ENCODE measurements around the gene SLC22A25.
"Not testable (repeated sequence)": the region's sequence is repeated elsewhere in the genome, so short reads cannot be mapped to it uniquely, and the experiment has no call there.

The SLC22A25 gene

DNA sequence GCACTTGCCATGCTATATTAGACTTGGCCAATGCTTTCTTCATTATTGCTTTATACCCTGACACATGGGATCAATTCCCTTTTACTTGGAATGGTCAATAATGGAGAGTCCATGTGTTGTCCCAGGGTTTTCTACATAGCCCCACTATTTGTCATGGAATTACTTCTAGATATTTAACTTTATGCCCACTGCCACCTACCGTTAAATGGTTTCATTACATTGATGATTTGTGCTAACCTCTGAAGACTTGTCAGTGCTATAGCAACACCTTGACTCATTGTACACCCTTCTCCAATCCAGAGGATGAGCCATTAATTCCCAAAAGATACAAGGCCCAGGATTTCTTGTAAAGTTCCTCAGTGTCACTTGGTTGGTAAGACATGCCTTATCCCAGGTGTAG, 31.4 kb upstream of the SLC22A25 start:
- in situ Hi-C loops (cut with HindIII; ENCODE audit: low pct_ligation_motif_present, low sequenced_read_pairs), result no loop called here
- H3K27me3 ChIP-seq (replicated peaks), result no peaks in the 10 kb centered on the region
- TF ChIP-seq, protein P1, sequence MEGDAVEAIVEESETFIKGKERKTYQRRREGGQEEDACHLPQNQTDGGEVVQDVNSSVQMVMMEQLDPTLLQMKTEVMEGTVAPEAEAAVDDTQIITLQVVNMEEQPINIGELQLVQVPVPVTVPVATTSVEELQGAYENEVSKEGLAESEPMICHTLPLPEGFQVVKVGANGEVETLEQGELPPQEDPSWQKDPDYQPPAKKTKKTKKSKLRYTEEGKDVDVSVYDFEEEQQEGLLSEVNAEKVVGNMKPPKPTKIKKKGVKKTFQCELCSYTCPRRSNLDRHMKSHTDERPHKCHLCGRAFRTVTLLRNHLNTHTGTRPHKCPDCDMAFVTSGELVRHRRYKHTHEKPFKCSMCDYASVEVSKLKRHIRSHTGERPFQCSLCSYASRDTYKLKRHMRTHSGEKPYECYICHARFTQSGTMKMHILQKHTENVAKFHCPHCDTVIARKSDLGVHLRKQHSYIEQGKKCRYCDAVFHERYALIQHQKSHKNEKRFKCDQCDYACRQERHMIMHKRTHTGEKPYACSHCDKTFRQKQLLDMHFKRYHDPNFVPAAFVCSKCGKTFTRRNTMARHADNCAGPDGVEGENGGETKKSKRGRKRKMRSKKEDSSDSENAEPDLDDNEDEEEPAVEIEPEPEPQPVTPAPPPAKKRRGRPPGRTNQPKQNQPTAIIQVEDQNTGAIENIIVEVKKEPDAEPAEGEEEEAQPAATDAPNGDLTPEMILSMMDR (IDR thresholded peaks at IDR 0.05; ENCODE audit: low read depth, low read length, missing control alignments), result no peak
- DNase-seq, result no peak
- H3K36me3 ChIP-seq (replicated peaks), result no peaks in the 10 kb centered on the region
- no peak overlapping the region for H3K4me3 ChIP-seq (ENCODE audit: low read depth, low read length)
- no peak overlapping the region for H3K27ac ChIP-seq

DNA sequence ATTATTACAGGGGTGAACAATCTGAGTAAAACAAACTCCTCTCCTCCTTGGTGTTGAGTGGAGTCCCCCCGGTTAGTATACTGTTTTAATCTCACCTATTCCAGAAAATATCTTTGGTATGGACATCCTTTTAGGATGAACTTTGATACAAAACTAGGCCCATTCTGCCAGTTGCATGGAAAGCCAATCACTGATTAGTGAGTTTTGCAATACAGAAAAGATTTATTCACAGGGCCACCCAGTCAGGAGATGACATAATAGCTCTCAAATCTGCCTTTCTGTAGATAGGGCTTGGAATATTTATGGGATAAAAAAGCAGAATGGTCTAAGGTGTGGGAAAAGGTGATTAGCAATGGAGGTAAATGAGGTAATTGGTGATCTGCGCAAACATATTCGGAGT, 30.3 kb upstream of the SLC22A25 start:
- Histone ChIP-seq H3K27me3 (replicated peaks) (no peaks in the 10 kb centered on the region), H3K27ac (no peak overlapping the region), H3K36me3 (replicated peaks) (no peaks in the 10 kb centered on the region), H3K4me3 (ENCODE audit: low read depth, low read length) (no peak overlapping the region)
- in situ Hi-C loops (cut with HindIII; ENCODE audit: low pct_ligation_motif_present, low sequenced_read_pairs), result no loop called here
- TF ChIP-seq, protein P1 (IDR thresholded peaks at IDR 0.05; ENCODE audit: low read depth, low read length, missing control alignments), result no peak
- no peak for DNase-seq

DNA sequence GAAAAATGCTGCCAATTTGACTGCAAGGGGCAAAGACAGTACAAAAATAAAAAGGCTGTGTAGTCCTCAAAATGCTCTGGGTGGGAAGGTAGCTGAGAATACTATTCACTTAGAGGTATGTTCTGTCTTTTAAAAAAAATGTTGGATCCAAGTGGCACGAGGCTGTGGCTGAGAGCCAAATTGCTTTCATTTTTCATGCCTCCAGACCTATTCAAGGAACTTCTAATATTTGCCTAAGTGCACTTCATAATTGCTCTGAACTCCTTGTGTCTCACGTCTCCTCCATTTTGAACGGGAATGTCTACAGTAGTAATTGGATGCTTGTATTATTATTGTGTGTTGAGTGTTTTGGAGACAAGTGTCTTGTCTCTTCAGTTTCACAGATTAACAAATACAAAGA, 19.1 kb upstream of the SLC22A25 start:
- TF ChIP-seq, protein P1 (IDR thresholded peaks at IDR 0.05; ENCODE audit: low read depth, low read length, missing control alignments), result no peak
- no peak overlapping the region for H3K27ac ChIP-seq
- H3K36me3 ChIP-seq (replicated peaks), result no peaks in the 10 kb centered on the region
- in situ Hi-C loops (cut with HindIII; ENCODE audit: low pct_ligation_motif_present, low sequenced_read_pairs), result no loop called here
- no peak overlapping the region for H3K4me3 ChIP-seq (ENCODE audit: low read depth, low read length)
- no peak for DNase-seq
- H3K27me3 ChIP-seq (replicated peaks), result no peaks in the 10 kb centered on the region

DNA sequence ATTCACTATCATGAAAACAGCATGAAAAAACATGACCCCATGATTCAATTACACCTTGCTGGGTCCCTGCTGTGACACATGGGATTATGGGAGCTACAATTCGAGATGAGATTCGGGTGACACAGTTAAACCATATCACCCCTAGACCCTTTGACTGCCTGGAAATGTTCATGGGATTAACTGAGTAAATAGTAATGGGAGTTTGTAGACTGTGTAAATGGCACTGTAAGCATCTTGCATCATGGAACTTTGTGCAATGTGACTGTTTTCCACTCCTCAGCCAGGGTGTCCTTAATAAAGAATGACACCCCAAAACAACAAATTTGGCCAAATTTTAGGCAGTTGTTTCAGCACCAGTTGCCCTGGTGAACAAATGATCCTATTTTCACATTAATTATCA, 7.9 kb upstream of the SLC22A25 start:
- Histone ChIP-seq H3K36me3 (replicated peaks) (no peaks in the 10 kb centered on the region), H3K4me3 (ENCODE audit: low read depth, low read length) (no peak overlapping the region), H3K27me3 (replicated peaks) (no peaks in the 10 kb centered on the region), H3K27ac (no peak overlapping the region)
- TF ChIP-seq, protein P1 (IDR thresholded peaks at IDR 0.05; ENCODE audit: low read depth, low read length, missing control alignments), result no peak
- in situ Hi-C loops (cut with HindIII; ENCODE audit: low pct_ligation_motif_present, low sequenced_read_pairs), result no loop called here
- DNase-seq, result no peak

DNA sequence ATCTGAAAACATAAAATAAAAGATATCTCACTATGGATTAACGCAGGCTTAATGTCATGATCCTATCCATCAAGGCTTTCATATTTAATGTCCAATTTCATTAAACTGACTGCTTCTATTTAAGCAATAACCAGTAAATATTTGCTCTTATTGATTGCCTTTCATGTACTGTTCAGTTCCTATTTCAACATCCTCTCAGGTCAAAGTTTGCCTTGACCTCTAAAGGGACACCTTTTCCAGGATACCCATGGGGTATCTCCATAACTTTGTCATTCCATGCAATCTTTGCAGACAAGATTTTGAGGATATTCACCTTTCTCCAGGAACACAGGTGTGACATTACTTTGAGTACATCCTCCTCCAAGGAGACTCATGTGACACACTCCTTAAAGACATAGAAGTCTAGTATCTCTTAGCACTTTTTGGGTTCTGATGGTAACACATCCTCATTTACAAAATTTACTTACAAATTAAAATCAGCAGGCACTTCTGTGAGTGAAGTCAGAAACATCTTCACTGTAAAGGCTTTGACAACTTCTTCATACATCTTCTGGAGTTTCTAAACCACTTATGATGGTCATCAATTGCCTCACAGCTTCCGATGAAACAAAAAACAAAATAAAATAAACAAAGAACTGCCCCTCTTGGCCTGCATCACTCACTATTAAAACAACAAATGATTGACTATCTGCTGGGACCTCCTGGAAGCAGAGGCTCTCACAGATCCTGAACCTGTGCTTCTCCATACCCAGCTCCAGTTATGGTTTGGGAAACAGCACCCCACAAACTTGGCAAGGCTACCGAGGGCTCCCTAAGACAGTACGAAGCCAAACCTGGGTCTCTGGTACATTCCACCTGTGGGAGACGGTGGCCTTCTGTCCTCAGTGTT, 7.0 kb upstream of the SLC22A25 start:
- TF ChIP-seq, protein P1 (IDR thresholded peaks at IDR 0.05; ENCODE audit: low read depth, low read length, missing control alignments), result no peak
- Histone ChIP-seq H3K4me3 (ENCODE audit: low read depth, low read length) (no peak overlapping the region), H3K27ac (no peak overlapping the region), H3K36me3 (replicated peaks) (no peaks in the 10 kb centered on the region), H3K27me3 (replicated peaks) (no peaks in the 10 kb centered on the region)
- no peak for DNase-seq
- in situ Hi-C loops (cut with HindIII; ENCODE audit: low pct_ligation_motif_present, low sequenced_read_pairs), result no loop called here

DNA sequence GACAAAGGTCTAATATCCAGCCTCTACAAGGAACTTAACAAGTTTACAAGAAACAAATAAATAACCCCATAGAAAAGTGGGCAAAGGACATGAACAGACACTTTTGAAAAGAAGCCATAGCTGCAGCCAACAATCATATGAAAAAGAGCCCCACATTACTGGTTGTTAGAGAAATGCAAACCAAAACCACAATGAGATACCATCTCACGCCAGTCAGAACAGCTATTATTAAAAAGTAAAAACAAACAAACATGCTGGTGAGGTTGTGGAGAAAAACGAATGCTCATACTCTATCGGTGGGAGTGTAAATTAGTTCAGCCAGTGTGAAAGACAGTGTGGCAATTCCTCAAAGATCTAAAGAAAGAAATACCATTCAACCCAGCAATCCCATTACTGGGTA, 5.6 kb upstream of the SLC22A25 start:
- Histone ChIP-seq H3K36me3 (replicated peaks) (no peaks in the 10 kb centered on the region), H3K27ac (no peak overlapping the region), H3K4me3 (ENCODE audit: low read depth, low read length) (no peak overlapping the region), H3K27me3 (replicated peaks) (no peaks in the 10 kb centered on the region)
- DNase-seq, result no peak
- in situ Hi-C loops (cut with HindIII; ENCODE audit: low pct_ligation_motif_present, low sequenced_read_pairs), result no loop called here
- TF ChIP-seq, protein P1 (IDR thresholded peaks at IDR 0.05; ENCODE audit: low read depth, low read length, missing control alignments), result no peak

DNA sequence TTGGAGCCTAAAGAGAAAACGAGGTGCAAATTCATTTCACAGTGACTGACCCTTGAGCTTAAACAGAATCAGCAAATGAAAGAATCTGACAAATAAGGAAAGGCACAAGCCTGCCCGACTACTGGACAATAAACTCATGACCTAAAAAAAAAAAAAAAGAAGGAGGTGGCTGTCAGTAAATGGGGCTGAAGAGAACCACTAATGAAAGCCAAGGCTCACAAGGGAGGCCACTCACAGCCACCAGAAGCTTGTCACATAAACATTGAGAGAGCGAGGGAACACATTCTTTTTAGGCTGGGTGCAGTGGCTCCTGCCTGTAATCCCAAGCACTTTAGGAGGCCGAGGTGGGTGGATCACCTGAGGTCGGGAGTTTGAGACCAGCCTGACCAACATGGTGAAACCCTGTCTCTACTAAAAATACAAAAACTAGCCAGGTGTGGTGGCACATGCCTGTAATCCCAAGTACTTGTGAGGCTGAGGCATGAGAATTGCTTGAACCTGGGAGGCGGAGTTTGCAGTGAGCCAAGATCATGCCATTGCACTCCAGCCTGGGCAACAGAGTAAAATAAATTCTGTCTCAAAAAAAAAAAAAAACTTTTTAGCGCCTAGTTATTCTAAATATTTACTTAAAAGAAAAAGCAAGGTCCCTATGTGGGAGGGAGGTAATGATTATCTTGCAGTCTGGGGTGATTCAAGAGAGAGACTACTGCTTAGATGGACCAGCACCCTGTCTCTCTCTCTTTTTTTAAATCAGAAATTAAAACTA, 4.0 kb upstream of the SLC22A25 start:
- DNase-seq; H3K36me3 ChIP-seq (replicated peaks); H3K4me3 ChIP-seq (ENCODE audit: low read depth, low read length); H3K27ac ChIP-seq; H3K27me3 ChIP-seq (replicated peaks); in situ Hi-C loops (cut with HindIII; ENCODE audit: low pct_ligation_motif_present, low sequenced_read_pairs): not testable (repeated sequence)

Data from brain microvascular endothelial cell (primary cell).